OCI-LY3 (cell line): ENCODE results near the gene ROPN1.

Source experiments
- CTCF ChIP-seq: fragments of 200-600, 300-600 bp; sonication (generic); IDR thresholded peaks from 2 replicates; pipeline ENCODE4 v1.5.1; 2014; ENCODE audit warnings: antibody characterized with exemption, low read length, low read depth
- EZH2phosphoT487 ChIP-seq: fragments of 200-600 bp; shearing (Covaris generic); IDR thresholded peaks from 2 replicates; pipeline ENCODE4 v1.6.1; 2018; ENCODE audit warnings: antibody characterized with exemption, mixed run types, low read depth

DNA sequence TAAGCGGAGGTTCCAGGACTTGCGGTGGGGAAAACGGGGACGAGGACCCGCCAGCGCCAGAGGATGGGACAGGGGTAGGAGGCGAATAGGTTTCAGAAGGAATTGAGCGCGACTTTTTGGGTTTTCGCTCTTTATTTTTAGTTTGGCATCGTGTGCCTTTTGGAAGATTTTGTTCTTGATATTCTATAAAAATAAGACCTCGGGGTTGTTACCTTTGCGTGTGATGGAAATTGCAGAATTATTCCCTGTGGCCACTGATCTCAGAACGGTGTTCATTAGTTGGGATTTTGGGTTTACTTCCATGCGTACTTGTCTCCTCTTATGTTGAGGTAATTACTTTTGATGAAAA lies 30.4 kb downstream of the ROPN1 start:
- TF ChIP-seq CTCF (no peak), EZH2phosphoT487 (no peak)
